HepG2 (cell line): ENCODE results near the gene OBSL1.

Experiments used
- FOXA1 ChIP-seq, 2 experiments: fragments of 450-650 bp in 1 of 2; sonication (generic) in 1 of 2; formaldehyde crosslinking in 1 of 2; IDR thresholded peaks; 2 replicates each; pipeline versions ENCODE4 v1.4.0 to v1.6.1; 2016 to 2020; ENCODE audit warnings: missing genetic modification reagents in 1 of 2
- FOXP1 ChIP-seq, 2 experiments: fragments of 450-650 bp in 1 of 2; IDR thresholded peaks; 2 replicates each; pipeline ENCODE4 v1.6.1; 2017 to 2018; ENCODE audit warnings: antibody characterized with exemption in 1 of 2
- NR3C1 ChIP-seq: sonication (generic); formaldehyde crosslinking; IDR thresholded peaks from 2 replicates; pipeline ENCODE4 v1.4.0; 2020; ENCODE audit warnings: missing genetic modification reagents
- ZNF33A ChIP-seq: sonication (generic); formaldehyde crosslinking; IDR thresholded peaks from 2 replicates; pipeline ENCODE4 v1.5.1; 2020; ENCODE audit warnings: missing genetic modification reagents, mild to moderate bottlenecking, moderate library complexity, borderline replicate concordance
- ZNF556 ChIP-seq: sonication (generic); formaldehyde crosslinking; IDR thresholded peaks from 2 replicates; pipeline ENCODE4 v1.4.0; 2020; ENCODE audit warnings: mild to moderate bottlenecking, missing genetic modification reagents, borderline replicate concordance

DNA sequence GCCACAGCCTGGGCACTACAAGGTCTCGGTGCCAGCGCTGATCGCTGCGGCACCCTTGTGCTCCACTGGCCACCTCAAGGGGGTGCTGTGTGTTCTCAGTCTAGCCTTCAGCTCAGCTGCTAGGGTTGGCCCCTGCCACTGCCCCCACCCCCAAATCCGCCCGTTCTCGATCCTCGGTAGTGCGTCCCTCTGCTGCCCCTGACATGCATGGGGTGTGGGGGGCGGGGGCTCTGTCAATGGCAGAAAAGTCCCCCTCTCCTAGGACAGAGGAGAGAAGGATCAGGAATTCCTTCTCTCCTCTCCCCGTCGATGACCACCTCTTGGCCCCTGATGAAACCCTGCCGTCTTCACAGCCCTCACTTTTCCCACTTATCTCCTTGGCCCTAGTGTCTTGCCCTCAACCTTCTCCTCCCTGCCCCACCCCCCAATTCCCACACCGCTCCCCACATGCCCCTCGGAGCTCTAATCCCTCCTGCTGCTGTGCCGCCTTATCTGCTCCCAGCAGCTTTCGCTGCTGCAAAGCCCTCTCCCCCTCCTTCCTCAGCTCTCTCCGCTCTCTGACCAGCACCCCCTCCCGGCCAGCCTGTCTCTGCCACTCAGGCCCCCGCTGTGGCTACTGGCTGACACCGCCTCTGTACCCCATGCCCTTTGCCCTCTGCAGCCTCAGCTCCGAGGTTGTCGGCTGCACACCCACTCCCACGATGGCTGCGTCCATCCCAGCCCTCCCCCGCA, 61.4 kb downstream of the OBSL1 start:
- TF ChIP-seq FOXA1 (IDR thresholded peaks at IDR 0.05) (no peak), FOXA1 (CRISPR knock-in tag; IDR thresholded peaks at IDR 0.05) (no peak), FOXP1 (IDR thresholded peaks at IDR 0.05) (no peak), FOXP1 (CRISPR knock-in tag; IDR thresholded peaks at IDR 0.05) (no peak), ZNF556 (CRISPR knock-in tag) (peak; percentile 18; the same call in 1 of the 2 replicates), NR3C1 (CRISPR knock-in tag) (no peak), ZNF33A (CRISPR knock-in tag) (no peak)
